ENCODE results near the gene RNF26. TPM values are rescaled to one million over a fixed set of nuclear protein-coding genes. Genes with fewer than 3 reads are reported as not detected.

The RNF26 gene
- total RNA-seq, 1 experiment from 2014 or later = 45.6 TPM

DNA sequence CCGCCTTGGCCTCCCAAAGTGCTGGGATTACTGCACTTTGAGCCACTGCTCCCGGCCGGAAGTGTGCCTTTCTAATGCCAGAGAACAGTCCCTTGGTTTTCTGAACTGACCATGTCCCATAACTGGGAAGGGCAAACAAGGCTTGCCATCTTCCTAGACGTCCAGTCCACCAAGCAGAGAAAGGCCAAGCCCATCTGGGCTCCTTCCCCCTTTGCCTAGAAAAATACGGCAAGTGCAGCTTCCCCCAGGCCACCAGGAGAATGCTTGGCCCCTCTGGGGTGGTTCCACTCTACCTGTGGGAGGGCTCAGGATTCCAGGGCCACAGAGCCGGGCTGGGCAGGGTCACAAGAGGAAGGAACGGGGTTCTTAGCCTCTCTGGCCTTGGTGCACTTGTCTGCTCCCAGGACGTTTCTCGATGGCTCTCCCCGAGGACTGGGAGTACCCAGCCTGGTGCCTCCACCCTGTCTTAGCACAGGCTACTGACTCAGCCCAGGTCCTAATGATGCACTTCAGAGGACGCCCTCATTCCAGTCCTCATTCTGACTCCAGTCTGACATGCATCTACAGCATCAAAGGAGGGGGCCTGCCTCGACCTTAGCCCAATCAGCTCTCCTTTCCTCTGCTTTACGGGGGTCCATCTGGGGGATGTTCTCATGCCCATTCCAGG lies 46.0 kb downstream of the RNF26 start:
- no TSS peak for BruUV-seq (replicated peaks)
- CTCF ChIA-PET = interaction anchor here (1.2 to 2.7 kb wide), 7 partner anchors 9 to 95 kb away, joined by 5 to 16 read pairs (median 9); no protein-coding TSS in a partner anchor
- Histone ChIP-seq H3K4me1 (ENCODE audit: control insufficient read depth in 1 of 2, insufficient read depth in 2 of 2, low read length in 2 of 2) (peaks cover 6 to 33% of the 10 kb centered on the region in 2 experiments; a peak in 3 of 4 replicates), H3K4me3 (replicated peaks in 1 of 2; ENCODE audit: low read depth in 1 of 2, low read length in 2 of 2) (peak overlapping the region in 1 of 2 experiments; percentile 65; a peak in 3 of 4 replicates), H3K36me3 (ENCODE audit: control insufficient read depth in 1 of 2, insufficient read depth in 2 of 2, low read length in 2 of 2) (no peaks in the 10 kb centered on the region), H2AFZ (ENCODE audit: low read depth, low read length, poor library complexity, severe bottlenecking) (no peak overlapping the region), H3K79me2 (ENCODE audit: insufficient read depth, low read length) (no peaks in the 10 kb centered on the region), H3K9me2 (ENCODE audit: insufficient read depth) (no peaks in the 10 kb centered on the region), H3K4me2 (ENCODE audit: low read length) (peak overlapping the region; percentile 89), H3K9me3 (ENCODE audit: control insufficient read depth in 1 of 2, insufficient read depth in 1 of 2, low read depth in 1 of 2, low read length in 2 of 2) (no peaks in the 10 kb centered on the region), H4K20me1 (ENCODE audit: insufficient read depth) (no peaks in the 10 kb centered on the region), H3K9ac (ENCODE audit: low read length) (peak overlapping the region; percentile 71), H3K27ac (ENCODE audit: low read depth, low read length) (no peak overlapping the region), H3K27me3 (ENCODE audit: insufficient read depth, low read length) (no peaks in the 10 kb centered on the region)
- ATAC-seq = no peak
- intact Hi-C loops (cut with micrococcal nuclease) = loop anchor here (5.0 kb wide), 1 partner anchor 278 kb away; the partner anchor contains the start of gene DPAGT1
- POLR2A ChIA-PET = no interaction called here
- TF ChIP-seq SP1 (IDR thresholded peaks at IDR 0.05; ENCODE audit: low read depth) (no peak), EZH2 (IDR thresholded peaks at IDR 0.05) (no peak), POLR2AphosphoS5 (IDR thresholded peaks at IDR 0.05; ENCODE audit: low read depth, low read length) (no peak), SRF (IDR thresholded peaks at IDR 0.05; ENCODE audit: low read depth) (no peak), JUND (IDR thresholded peaks at IDR 0.05) (no peak), CBX3 (IDR thresholded peaks at IDR 0.05; ENCODE audit: low read depth) (no peak), ATF3 (IDR thresholded peaks at IDR 0.05) (no peak), FOSL1 (IDR thresholded peaks at IDR 0.05; ENCODE audit: low read depth) (no peak), CTCF (IDR thresholded peaks at IDR 0.05 in 2 of 3, conservative IDR thresholded peaks at IDR 0.05 in 1 of 3; ENCODE audit: borderline replicate concordance in 1 of 3, insufficient read depth in 1 of 3, low read depth in 2 of 3, low read length in 2 of 3) (no peak), POLR2A (IDR thresholded peaks at IDR 0.05; ENCODE audit: borderline replicate concordance, extremely low read depth, insufficient read depth, insufficient read length) (no peak), MAX (IDR thresholded peaks at IDR 0.05) (no peak)
- TF ChIP-seq, protein P1, sequence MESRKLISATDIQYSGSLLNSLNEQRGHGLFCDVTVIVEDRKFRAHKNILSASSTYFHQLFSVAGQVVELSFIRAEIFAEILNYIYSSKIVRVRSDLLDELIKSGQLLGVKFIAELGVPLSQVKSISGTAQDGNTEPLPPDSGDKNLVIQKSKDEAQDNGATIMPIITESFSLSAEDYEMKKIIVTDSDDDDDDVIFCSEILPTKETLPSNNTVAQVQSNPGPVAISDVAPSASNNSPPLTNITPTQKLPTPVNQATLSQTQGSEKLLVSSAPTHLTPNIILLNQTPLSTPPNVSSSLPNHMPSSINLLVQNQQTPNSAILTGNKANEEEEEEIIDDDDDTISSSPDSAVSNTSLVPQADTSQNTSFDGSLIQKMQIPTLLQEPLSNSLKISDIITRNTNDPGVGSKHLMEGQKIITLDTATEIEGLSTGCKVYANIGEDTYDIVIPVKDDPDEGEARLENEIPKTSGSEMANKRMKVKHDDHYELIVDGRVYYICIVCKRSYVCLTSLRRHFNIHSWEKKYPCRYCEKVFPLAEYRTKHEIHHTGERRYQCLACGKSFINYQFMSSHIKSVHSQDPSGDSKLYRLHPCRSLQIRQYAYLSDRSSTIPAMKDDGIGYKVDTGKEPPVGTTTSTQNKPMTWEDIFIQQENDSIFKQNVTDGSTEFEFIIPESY (IDR thresholded peaks at IDR 0.05; ENCODE audit: extremely low read depth, insufficient replicate concordance, low read length) = no peak
- RAD21 ChIA-PET (ENCODE audit: low non-redundant PET in 1 of 2, low total read pairs in 2 of 2, uncharacterized antibody in 2 of 2, unreplicated experiment in 2 of 2) = no interaction called here
- no peak for DNase-seq (ENCODE audit: low read depth, low spot score)

Data from HCT116 (cell line).